GM06990 (cell line): ENCODE measurements around the gene ARL1.

Experiments
- DNase-seq: peaks from one replicate; pipeline ENCODE4 v3.0.0-alpha.2; 2011; ENCODE audit not compliant: insufficient read length; ENCODE audit errors: extremely low read depth
- H3K27me3 ChIP-seq: replicated peaks from 2 replicates; pipeline ENCODE4 v1.6.0; 2011; ENCODE audit warnings: low read length; ENCODE audit not compliant: control insufficient read depth, insufficient read depth
- H3K36me3 ChIP-seq: 2 replicates; pipeline ENCODE4 v1.5.1; 2011; ENCODE audit warnings: low read length; ENCODE audit not compliant: control insufficient read depth, insufficient read depth
- H3K4me3 ChIP-seq: replicated peaks from 2 replicates; pipeline ENCODE4 v1.5.1; 2011; ENCODE audit warnings: low read depth, mild to moderate bottlenecking, control low read depth, low read length
- TF ChIP-seq, protein P1 (sequence below): IDR thresholded peaks from 2 replicates; pipeline ENCODE4 v1.5.1; 2011; ENCODE audit warnings: low read length, control low read depth, mild to moderate bottlenecking, inconsistent platforms; ENCODE audit not compliant: insufficient read depth, poor library complexity, severe bottlenecking

Gene ARL1

DNA sequence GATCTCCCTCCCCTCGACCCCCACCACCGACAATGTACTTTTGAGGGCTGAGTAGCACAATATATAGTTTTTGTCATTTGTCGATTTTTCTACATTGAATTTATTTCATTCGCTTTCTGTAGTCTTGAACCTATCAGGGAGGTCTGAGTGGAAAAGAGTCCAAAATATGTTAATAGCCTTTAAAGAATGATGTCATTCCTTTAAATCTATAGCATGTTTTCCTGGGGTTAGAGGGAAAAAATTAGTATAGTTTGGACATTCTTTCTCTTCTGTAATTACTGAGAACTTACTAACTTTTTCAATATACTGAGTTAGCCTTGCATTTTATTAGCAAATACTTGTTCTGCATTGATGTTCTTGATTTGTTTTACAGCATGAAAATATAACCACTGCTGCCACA is 55.9 kb downstream of the ARL1 start:
- Histone ChIP-seq H3K36me3 (peaks cover 2% of the 10 kb centered on the region; the same call in 1 of the 2 replicates), H3K4me3 (no peak overlapping the region), H3K27me3 (no peaks in the 10 kb centered on the region)
- TF ChIP-seq, protein P1, sequence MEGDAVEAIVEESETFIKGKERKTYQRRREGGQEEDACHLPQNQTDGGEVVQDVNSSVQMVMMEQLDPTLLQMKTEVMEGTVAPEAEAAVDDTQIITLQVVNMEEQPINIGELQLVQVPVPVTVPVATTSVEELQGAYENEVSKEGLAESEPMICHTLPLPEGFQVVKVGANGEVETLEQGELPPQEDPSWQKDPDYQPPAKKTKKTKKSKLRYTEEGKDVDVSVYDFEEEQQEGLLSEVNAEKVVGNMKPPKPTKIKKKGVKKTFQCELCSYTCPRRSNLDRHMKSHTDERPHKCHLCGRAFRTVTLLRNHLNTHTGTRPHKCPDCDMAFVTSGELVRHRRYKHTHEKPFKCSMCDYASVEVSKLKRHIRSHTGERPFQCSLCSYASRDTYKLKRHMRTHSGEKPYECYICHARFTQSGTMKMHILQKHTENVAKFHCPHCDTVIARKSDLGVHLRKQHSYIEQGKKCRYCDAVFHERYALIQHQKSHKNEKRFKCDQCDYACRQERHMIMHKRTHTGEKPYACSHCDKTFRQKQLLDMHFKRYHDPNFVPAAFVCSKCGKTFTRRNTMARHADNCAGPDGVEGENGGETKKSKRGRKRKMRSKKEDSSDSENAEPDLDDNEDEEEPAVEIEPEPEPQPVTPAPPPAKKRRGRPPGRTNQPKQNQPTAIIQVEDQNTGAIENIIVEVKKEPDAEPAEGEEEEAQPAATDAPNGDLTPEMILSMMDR: no peak
- DNase-seq: no peak

DNA sequence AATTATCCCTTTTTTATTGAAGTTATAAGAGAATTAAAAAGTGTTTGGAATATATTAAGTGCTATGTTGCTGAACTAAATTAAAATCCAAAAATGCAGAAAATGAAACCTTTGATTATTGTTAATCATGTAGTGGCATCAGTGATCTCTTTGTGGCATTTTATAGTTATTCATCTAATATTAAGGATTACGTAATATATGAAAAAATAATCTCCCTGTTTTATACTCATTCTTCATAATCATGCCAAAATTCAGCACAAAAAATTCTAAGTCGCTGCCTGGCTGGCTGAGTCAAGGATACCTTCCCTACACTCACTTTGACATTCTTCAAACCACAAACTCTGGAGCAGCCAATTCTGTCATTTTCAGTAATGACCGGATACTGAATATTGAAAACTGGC is 63.7 kb downstream of the ARL1 start:
- no peak for DNase-seq

More for the DNA sequence above, 63.7 kb downstream of the ARL1 start:
- Histone ChIP-seq H3K36me3 (peaks cover 2% of the 10 kb centered on the region), H3K27me3 (no peaks in the 10 kb centered on the region), H3K4me3 (no peak overlapping the region)
- TF ChIP-seq, protein P1: no peak
